ENCODE results near the gene ACBD4. TPM values are rescaled to one million over a fixed set of nuclear protein-coding genes. Genes with fewer than 3 reads are reported as not detected.

Gene ACBD4
- total and polyA plus RNA-seq, 10 of the 15 experiments (the other 5 are each of a cell fraction or from before 2014, with no cell fraction given) = 0.20 to 13.8 (median 6.9) TPM

- no peak for ATAC-seq
- Histone ChIP-seq H3K9me3 (replicated peaks; ENCODE audit: control insufficient read depth, insufficient read depth, low read length) (no peaks in the 10 kb centered on the region), H2AFZ (ENCODE audit: control insufficient read depth, low read depth, low read length) (no peak overlapping the region), H3K36me3 (ENCODE audit: control insufficient read depth in 2 of 2, insufficient read depth in 2 of 2, low read length in 1 of 2) (peaks cover 4 to 6% of the 10 kb centered on the region in 2 experiments; a peak in 3 of 4 replicates), H3K27me3 (replicated peaks in 1 of 2; ENCODE audit: control insufficient read depth in 2 of 2, insufficient read depth in 2 of 2, low read length in 1 of 2) (no peaks in the 10 kb centered on the region), H3K27ac (ENCODE audit: control insufficient read depth, insufficient read depth) (no peak overlapping the region), H3K9ac (ENCODE audit: control insufficient read depth, insufficient read depth, low read length) (no peak overlapping the region), H3K4me3 (no peak overlapping the region), H3K4me2 (ENCODE audit: control insufficient read depth, insufficient read depth) (no peak overlapping the region), H3K79me2 (ENCODE audit: control insufficient read depth, insufficient read depth, low read length) (no peaks in the 10 kb centered on the region), H4K20me1 (ENCODE audit: control insufficient read depth, insufficient read depth) (no peaks in the 10 kb centered on the region), H3K4me1 (ENCODE audit: control insufficient read depth, insufficient read depth, low read length) (peaks cover 11% of the 10 kb centered on the region; the same call in 1 of the 2 replicates)
- no peak for DNase-seq (ENCODE audit: low read depth, low spot score)
- RAD21 ChIA-PET (ENCODE audit: unreplicated experiment) = no interaction called here
- no TSS peak for BruUV-seq (replicated peaks)
- in situ Hi-C loops (cut with MboI) = no loop called here
- intact Hi-C loops (cut with micrococcal nuclease; ENCODE audit: unreplicated experiment) = loop anchor here (5.0 kb wide), 1 partner anchor 191 kb away; no protein-coding TSS in a partner anchor
- FAIRE-seq = no peak
- WGBS (ENCODE audit: insufficient coverage, insufficient replicate concordance, low lambda C conversion rate, missing lambda C conversion rate) = 57% methylated on average over 9 of the region's 9 CpGs
- CTCF ChIA-PET = no interaction called here
- POLR2A ChIA-PET = no interaction called here
- no peak for TF ChIP-seq IKZF1 (conservative IDR thresholded peaks at IDR 0.05)
- no peak for TF ChIP-seq ATF7 (IDR thresholded peaks at IDR 0.05; ENCODE audit: low read depth)
- no peak for TF ChIP-seq RAD21 (IDR thresholded peaks at IDR 0.05; ENCODE audit: insufficient read depth, low read depth, low read length)
- TF ChIP-seq CREM (IDR thresholded peaks at IDR 0.05; ENCODE audit: low read depth) = no peak
- no peak for TF ChIP-seq FOS (IDR thresholded peaks at IDR 0.05; ENCODE audit: borderline replicate concordance, extremely low read depth, insufficient read length)
- no peak for TF ChIP-seq WRNIP1 (IDR thresholded peaks at IDR 0.05; ENCODE audit: borderline replicate concordance, low read depth, low read length)
- no peak for TF ChIP-seq NFYB (IDR thresholded peaks at IDR 0.05; ENCODE audit: insufficient read depth, low read depth, low read length)
- no peak for TF ChIP-seq SREBF2 (IDR thresholded peaks at IDR 0.05; ENCODE audit: low read length)
- TF ChIP-seq MLLT1 (IDR thresholded peaks at IDR 0.05) = no peak
- TF ChIP-seq RAD51 (IDR thresholded peaks at IDR 0.05) = no peak
- TF ChIP-seq ZBTB40 (IDR thresholded peaks at IDR 0.05; ENCODE audit: borderline replicate concordance) = no peak
- TF ChIP-seq EZH2 (IDR thresholded peaks at IDR 0.05; ENCODE audit: borderline replicate concordance, control insufficient read depth, low read depth, low read length) = no peak
- no peak for TF ChIP-seq ZBTB11 (CRISPR knock-in tag; IDR thresholded peaks at IDR 0.05)
- TF ChIP-seq KAT2A (conservative IDR thresholded peaks at IDR 0.05; ENCODE audit: control insufficient read depth, low read depth, low read length) = no peak
- no peak for TF ChIP-seq STAT3 (IDR thresholded peaks at IDR 0.05; ENCODE audit: low read depth, low read length)
- SMC1A ChIA-PET (ENCODE audit: uncharacterized antibody, unreplicated experiment) = no interaction called here
Measured at GRCh38 chr17:45113424-45113754, 22.1 kb upstream of the ACBD4 start.

Measured in GM12878 (cell line).